HEK293T (cell line): ENCODE data around the gene FLNB.

Source experiments
- ARNT ChIP-seq: fragments of 450-650 bp; IDR thresholded peaks from 2 replicates; pipeline ENCODE4 v1.6.1; 2017; ENCODE audit warnings: mild to moderate bottlenecking
- BHLHE40 ChIP-seq: fragments of 450-650 bp; IDR thresholded peaks from 2 replicates; pipeline ENCODE4 v1.6.1; 2016; ENCODE audit warnings: mild to moderate bottlenecking, moderate library complexity, borderline replicate concordance
- ELF4 ChIP-seq: fragments of 450-650 bp; IDR thresholded peaks from 2 replicates; pipeline ENCODE4 v1.6.1; 2017; ENCODE audit warnings: antibody characterized with exemption
- FOXA1 ChIP-seq: fragments of 450-650 bp; IDR thresholded peaks from 2 replicates; pipeline ENCODE4 v1.6.1; 2016; ENCODE audit warnings: mild to moderate bottlenecking
- FOXK2 ChIP-seq: fragments of 450-650 bp; IDR thresholded peaks from 2 replicates; pipeline ENCODE4 v1.6.1; 2016; ENCODE audit warnings: mild to moderate bottlenecking
- FOXM1 ChIP-seq: fragments of 450-650 bp; IDR thresholded peaks from 2 replicates; pipeline ENCODE4 v1.6.1; 2017; ENCODE audit warnings: mild to moderate bottlenecking, borderline replicate concordance
- HDGF ChIP-seq: fragments of 450-650 bp; IDR thresholded peaks from 2 replicates; pipeline ENCODE4 v1.6.1; 2017; ENCODE audit warnings: antibody characterized with exemption, borderline replicate concordance
- L3MBTL2 ChIP-seq: fragments of 450-650 bp; conservative IDR thresholded peaks from 2 replicates; pipeline ENCODE4 v1.6.1; 2016; ENCODE audit warnings: mild to moderate bottlenecking
- NFRKB ChIP-seq: fragments of 450-650 bp; IDR thresholded peaks from 2 replicates; pipeline ENCODE4 v1.6.1; 2016; ENCODE audit warnings: mild to moderate bottlenecking, moderate library complexity
- SP1 ChIP-seq: fragments of 450-650 bp; IDR thresholded peaks from 2 replicates; pipeline ENCODE4 v1.6.1; 2017
- SUZ12 ChIP-seq: fragments of 450-650 bp; IDR thresholded peaks from 2 replicates; pipeline ENCODE4 v1.6.1; 2016; ENCODE audit warnings: mild to moderate bottlenecking
- TARDBP ChIP-seq: fragments of 450-650 bp; IDR thresholded peaks from 2 replicates; pipeline ENCODE4 v1.6.1; 2016
- TF ChIP-seq, protein P1 (sequence below): fragments of 450-650 bp; IDR thresholded peaks from 2 replicates; pipeline ENCODE4 v1.6.1; 2016

DNA sequence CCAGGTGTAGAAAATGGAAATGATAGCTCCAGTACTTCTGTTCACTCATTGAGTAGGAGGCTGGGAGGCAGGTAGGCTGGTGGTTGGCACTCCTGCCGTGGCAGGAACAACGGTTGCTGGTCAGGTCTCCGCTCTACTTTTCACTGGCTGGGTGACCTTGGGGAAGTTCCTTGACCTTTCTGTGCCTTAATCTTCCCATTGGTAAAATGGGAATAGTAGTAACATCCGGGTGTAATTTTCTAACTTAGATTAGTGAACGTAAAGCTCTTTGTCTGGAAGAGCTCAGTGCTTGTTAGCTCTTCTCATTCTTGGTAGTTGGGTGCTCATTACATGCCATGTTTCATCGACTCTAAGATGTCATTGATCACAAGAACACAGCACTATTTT is 45.8 kb upstream of the FLNB start:
- TF ChIP-seq L3MBTL2 (no peak), TARDBP (no peak), NFRKB (no peak), HDGF (no peak), BHLHE40 (no peak), ELF4 (no peak), SUZ12 (no peak), ARNT (no peak), SP1 (no peak), FOXM1 (no peak), FOXA1 (no peak), FOXK2 (no peak)
- TF ChIP-seq, protein P1, sequence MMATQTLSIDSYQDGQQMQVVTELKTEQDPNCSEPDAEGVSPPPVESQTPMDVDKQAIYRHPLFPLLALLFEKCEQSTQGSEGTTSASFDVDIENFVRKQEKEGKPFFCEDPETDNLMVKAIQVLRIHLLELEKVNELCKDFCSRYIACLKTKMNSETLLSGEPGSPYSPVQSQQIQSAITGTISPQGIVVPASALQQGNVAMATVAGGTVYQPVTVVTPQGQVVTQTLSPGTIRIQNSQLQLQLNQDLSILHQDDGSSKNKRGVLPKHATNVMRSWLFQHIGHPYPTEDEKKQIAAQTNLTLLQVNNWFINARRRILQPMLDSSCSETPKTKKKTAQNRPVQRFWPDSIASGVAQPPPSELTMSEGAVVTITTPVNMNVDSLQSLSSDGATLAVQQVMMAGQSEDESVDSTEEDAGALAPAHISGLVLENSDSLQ, result no peak
